NCI-H146 (cell line): ENCODE data around the gene RAB20.
"Not testable (repeated sequence)": the region's sequence is repeated elsewhere in the genome, so short reads cannot be mapped to it uniquely, and the experiment has no call there.

Experiments used
- DNase-seq: peaks from one replicate; lab custom pipeline; 2025; lab: John Stamatoyannopoulos, UW

The RAB20 gene

GRCh38 chr13:110509971-110510786 lies 51.3 kb downstream of the RAB20 start:
- no peak for DNase-seq

GRCh38 chr13:110509478-110509926 lies 52.0 kb downstream of the RAB20 start:
- peak; percentile 73 for DNase-seq

DNA sequence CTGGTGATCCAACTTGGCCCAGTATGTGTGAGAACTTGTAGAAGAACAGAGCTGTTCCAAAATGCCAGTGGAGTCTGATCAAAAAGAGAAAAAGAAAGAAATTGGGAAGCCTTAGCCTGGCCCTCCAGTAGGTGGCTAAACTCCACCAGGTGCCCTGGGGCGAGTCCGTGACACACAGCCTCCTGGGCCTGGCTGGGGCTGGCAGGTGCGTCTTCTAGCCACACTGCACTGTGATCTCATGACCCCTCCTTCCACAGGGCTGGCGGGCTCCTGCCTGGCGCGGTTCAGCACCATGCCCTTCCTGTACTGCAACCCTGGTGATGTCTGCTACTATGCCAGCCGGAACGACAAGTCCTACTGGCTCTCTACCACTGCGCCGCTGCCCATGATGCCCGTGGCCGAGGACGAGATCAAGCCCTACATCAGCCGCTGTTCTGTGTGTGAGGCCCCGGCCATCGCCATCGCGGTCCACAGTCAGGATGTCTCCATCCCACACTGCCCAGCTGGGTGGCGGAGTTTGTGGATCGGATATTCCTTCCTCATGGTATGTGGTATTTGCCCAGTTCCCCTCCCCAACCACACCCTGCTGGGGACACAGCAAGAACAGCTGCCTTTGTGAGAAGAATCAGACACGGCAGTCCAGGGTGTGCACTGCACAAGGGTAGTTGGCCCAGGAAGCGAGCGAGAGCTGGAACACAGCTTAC lies 53.7 kb downstream of the RAB20 start:
- DNase-seq: no peak

DNA sequence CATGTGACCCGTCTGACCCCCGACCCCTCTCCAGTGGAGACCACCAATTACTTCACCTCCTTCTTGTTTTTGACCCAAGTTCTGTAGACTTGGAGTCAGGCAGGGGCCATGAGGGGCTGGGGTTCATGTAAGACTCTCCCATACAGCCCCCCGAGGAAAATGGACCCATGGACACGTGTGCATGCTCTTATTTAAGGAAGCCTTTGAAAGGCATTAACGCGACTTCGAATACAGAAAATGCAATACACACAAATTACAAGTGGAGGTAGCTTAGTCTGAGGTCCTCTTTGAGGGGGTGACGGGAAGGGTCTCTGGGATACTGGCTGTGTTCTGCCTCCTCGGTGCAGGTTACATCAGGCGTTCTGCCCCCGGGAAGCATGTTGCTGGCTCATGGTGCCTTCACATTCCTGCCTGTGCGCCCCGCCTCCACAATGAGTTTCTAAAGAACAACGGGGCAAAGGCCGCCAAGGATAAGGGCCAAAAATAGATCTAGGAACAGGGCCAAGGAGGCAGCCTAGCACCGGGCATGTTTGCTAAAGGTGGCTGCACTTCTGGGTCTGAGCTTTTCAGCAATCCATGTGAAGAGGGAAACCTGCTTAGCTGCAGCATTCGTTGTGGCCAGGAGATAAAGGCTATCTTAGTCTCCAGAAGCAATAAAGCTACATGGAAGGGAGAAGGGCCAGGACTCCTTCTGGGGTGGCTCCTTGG lies 54.5 kb downstream of the RAB20 start:
- DNase-seq: no peak

GRCh38 chr13:110506396-110506795 lies 55.1 kb downstream of the RAB20 start:
- no peak for DNase-seq

GRCh38 chr13:110505594-110505993 lies 55.9 kb downstream of the RAB20 start:
- DNase-seq: no peak

DNA sequence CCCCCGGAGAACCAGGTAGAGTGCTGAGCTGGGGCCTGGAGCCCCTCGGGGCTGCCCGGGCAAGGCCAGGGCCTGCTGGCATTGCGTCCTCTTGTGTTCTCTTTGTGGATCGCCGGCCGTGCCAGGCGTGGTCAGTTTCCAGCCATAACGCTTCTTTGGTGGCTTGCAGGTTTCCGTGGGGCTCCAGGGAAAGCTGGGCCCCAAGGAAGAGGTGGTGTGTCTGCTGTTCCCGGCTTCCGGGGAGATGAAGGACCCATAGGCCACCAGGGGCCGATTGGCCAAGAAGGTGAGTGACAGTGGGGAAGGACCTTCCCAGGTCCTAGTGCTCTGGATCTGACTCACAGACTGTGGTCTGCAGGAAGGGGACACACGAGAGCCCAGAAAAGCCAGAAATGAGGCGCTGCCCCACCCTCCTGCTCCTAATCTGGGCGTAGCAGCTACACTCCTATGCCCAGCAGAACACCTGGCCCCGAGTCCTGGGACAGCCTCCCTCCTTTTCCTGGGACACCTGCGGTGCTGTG lies 57.5 kb downstream of the RAB20 start:
- no peak for DNase-seq

DNA sequence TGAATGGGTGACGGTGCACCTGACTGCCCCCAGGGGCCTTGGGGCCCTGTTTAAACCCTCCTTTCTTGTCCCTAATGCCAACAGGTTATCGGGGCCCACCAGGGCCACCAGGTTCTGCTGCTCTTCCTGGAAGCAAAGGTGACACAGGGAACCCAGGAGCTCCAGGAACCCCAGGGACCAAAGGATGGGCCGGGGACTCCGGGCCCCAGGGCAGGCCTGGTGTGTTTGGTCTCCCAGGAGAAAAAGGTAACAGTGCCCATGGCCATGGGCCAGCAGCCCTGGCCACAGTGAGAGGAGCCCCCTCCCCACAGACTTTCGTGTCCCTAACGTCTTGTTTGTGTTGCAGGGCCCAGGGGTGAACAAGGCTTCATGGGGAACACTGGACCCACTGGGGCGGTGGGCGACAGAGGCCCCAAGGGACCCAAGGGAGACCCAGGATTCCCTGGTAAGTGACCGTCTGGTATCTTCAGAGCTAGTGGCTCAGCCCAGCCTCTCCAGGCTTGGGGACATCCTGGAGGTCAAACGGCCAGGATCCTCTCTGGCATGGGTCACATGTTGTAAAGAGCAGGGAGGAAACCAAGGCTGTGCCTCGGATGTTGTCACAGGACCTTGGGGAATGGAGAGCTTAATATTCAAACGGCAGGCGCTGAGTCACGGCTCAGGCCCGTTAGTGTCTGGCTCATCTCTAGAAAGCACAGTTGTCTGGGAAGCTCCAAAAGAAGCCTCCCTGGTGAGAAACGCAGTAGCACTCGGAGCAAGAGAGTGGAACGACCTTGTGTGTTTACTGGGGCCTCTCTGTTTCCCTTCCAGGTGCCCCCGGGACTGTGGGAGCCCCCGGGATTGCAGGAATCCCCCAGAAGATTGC lies 58.3 kb downstream of the RAB20 start:
- DNase-seq: no peak

DNA sequence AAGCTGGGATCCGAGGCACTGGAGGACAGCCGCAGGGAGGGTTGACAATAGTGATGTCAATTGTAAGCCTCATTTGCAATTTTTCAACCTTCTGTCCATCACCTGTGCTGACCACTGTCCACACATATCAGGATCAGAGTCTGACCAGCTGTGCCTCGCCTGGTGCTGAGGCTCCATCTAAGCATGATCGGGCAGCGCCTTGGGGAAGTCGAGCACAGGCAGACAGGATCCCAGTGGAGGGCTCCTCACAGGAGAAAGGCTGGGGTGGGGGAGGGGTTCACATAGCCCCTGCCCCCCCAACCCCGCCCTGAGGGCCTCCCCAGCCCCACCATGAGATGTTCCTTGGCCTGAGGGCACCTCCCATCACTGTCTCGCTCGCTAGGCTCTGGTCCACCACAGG lies 60.3 kb downstream of the RAB20 start:
- DNase-seq: no peak

DNA sequence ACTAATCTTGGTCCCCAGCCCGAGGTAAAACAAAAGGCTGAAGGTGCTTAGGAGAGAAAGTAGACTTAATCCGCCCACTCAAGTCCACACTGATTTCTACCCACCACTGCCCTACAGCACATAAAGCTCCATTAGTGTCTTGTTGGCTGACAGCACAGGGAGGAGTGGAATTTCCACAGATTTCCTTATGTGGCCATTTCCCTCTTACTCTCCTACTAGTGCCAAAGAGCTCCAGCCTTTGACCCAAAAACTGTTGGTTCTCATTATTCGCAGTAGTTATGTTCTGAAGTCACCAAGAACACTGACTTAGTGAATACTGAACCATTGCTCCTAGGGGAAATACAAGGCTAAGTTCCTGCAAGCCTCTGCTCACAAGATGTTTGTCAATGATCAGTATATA lies 61.2 kb downstream of the RAB20 start:
- no peak for DNase-seq

DNA sequence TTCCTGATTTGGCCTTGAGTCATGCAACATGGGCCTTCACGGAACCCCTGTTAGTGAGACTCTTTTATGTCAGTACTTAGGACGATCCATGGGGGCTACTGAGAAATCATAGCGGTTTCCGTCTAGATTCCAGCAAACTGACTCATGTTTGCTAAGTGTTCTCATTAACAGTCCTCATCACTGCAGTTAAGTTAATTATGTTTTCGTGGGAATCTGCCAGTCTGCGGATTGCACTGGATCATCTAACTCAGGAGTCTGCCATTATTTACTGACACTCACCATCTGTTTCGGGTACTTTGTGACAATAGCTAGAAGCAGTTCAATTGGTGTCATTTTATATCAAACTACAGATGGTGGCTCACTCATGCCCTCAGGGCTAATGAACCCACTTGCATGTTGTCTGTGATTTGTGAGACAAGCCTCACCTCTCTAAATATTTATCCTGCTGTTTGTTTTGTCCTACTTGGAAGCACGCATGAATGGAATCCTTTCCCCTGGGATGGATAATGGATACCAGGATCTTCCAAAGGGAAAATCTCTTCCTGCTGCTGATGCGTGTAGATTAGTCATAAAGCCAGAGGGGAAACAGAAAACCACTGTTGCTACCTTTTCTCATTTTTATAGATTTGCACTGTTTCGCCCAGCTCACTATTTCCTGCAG lies 61.8 kb downstream of the RAB20 start:
- peak; percentile 95 for DNase-seq

- no peak for DNase-seq
These were observed 62.8 kb downstream of the RAB20 start for GRCh38 chr13:110498765-110499164.

GRCh38 chr13:110498327-110498726 lies 63.2 kb downstream of the RAB20 start:
- no peak for DNase-seq

DNA sequence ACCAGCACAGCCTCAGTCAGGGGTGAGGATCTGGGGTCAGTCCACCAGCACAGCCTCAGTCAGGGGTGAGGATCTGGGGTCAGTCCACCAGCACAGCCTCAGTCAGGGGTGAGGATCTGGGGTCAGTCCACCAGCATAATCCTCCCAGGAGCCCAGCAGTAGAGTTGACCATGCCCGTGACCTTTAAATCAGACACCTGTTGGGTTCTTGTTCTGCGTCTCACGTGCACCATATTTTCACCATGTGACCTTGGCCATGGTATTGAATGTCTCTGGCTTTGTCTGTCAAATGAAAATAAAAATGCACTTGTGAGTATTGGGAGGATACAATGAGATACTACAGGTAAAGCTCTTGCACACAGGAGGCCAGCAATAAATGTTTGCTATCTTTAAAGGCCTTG lies 63.6 kb downstream of the RAB20 start:
- DNase-seq: not testable (repeated sequence)

GRCh38 chr13:110497003-110497402 lies 64.5 kb downstream of the RAB20 start:
- DNase-seq: no peak

DNA sequence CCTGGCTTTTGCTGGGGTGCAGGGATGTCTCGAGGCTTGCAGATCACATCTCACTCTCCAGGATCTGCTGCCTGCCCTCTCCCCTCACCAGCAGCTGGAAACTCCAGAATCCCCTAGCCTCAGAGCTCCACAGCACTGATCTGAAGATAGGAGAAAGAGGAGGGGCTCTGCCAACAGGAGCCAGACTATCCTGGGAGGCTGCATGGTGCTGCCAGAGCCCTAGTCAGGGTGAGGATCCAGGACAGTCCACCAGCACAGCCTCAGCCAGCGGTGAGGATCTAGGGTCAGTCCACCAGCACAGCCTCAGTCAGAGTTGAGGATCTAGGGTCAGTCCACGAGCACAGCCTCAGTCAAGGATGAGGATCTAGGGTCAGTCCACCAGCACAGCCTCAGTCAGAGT lies 65.2 kb downstream of the RAB20 start:
- no peak for DNase-seq

GRCh38 chr13:110495881-110496280 lies 65.6 kb downstream of the RAB20 start:
- DNase-seq: no peak

GRCh38 chr13:110495376-110495775 lies 66.1 kb downstream of the RAB20 start:
- no peak for DNase-seq

GRCh38 chr13:110493613-110494012 lies 67.9 kb downstream of the RAB20 start:
- DNase-seq: no peak

- DNase-seq: no peak
These were observed 68.6 kb downstream of the RAB20 start for GRCh38 chr13:110492679-110493593.
